A673 (cell line): ENCODE data around the gene SKAP1.

Source experiments
- CTCF ChIP-seq: fragments of 300-800, 200-600 bp; sonication (generic); conservative IDR thresholded peaks from 2 replicates; pipeline ENCODE4 v1.5.1; 2017; ENCODE audit warnings: low read depth, mild to moderate bottlenecking, antibody characterized with exemption, low read length, moderate library complexity, mixed read lengths
- EZH2 ChIP-seq: fragments of 200-600 bp; sonication (generic); IDR thresholded peaks from 2 replicates; pipeline ENCODE4 v1.6.1; 2017; ENCODE audit warnings: borderline replicate concordance, low read depth, mild to moderate bottlenecking, mixed read lengths, antibody characterized with exemption, low read length; ENCODE audit not compliant: poor library complexity, severe bottlenecking

- TF ChIP-seq CTCF (no peak), EZH2 (no peak)
These were observed 218.2 kb downstream of the SKAP1 start for GRCh38 chr17:48211787-48212186.
